HCT116 (cell line): Measurements from ENCODE around the gene LAD1.

Experiments used
- CTCF ChIP-seq, 3 experiments: fragments of 200-600 bp in 1 of 3; sonication (generic) in 1 of 3; IDR thresholded peaks in 2 of 3; conservative IDR thresholded peaks in 1 of 3; 2 replicates each; pipeline ENCODE4 v1.5.1; 2012 to 2017; ENCODE audit warnings: low read depth in 2 of 3, low read length in 2 of 3, antibody characterized with exemption in 1 of 3, borderline replicate concordance in 1 of 3, control low read depth in 1 of 3, mild to moderate bottlenecking in 1 of 3, mixed read lengths in 1 of 3, mixed run types in 1 of 3, moderate library complexity in 1 of 3; ENCODE audit not compliant: insufficient read depth in 1 of 3
- EGR1 ChIP-seq: IDR thresholded peaks from 2 replicates; pipeline ENCODE4 v1.6.1; 2012; ENCODE audit warnings: low read depth
- ELF1 ChIP-seq: IDR thresholded peaks from 2 replicates; pipeline ENCODE4 v1.6.1; 2012; ENCODE audit warnings: low read depth, borderline replicate concordance
- EZH2 ChIP-seq: fragments of 200-600 bp; sonication (generic); IDR thresholded peaks from 2 replicates; pipeline ENCODE4 v1.6.1; 2017; ENCODE audit warnings: antibody characterized with exemption, mixed run types
- JUND ChIP-seq: IDR thresholded peaks from 2 replicates; pipeline ENCODE4 v1.6.1; 2012
- POLR2A ChIP-seq: IDR thresholded peaks from 2 replicates; pipeline ENCODE4 v1.7.0; 2011; ENCODE audit warnings: borderline replicate concordance; ENCODE audit not compliant: insufficient read depth, insufficient read length; ENCODE audit errors: extremely low read depth
- POLR2AphosphoS5 ChIP-seq: IDR thresholded peaks from 2 replicates; pipeline ENCODE4 v1.6.1; 2011; ENCODE audit warnings: mild to moderate bottlenecking, low read depth, low read length, moderate library complexity
- RAD21 ChIP-seq: IDR thresholded peaks from 2 replicates; pipeline ENCODE4 v1.6.1; 2012; ENCODE audit warnings: low read depth, mild to moderate bottlenecking
- REST ChIP-seq: IDR thresholded peaks from 2 replicates; pipeline ENCODE4 v1.6.1; 2012; ENCODE audit warnings: low read depth
- SP1 ChIP-seq: IDR thresholded peaks from 2 replicates; pipeline ENCODE4 v1.6.1; 2012; ENCODE audit warnings: low read depth
- SRF ChIP-seq: IDR thresholded peaks from 2 replicates; pipeline ENCODE4 v1.6.1; 2012; ENCODE audit warnings: low read depth
- YY1 ChIP-seq: IDR thresholded peaks from 2 replicates; pipeline ENCODE4 v1.6.1; 2011; ENCODE audit warnings: low read length, low read depth, moderate library complexity, mild to moderate bottlenecking; ENCODE audit not compliant: insufficient replicate concordance; ENCODE audit errors: extremely low read depth
- ZBTB33 ChIP-seq: IDR thresholded peaks from 2 replicates; pipeline ENCODE4 v1.6.1; 2011; ENCODE audit warnings: mild to moderate bottlenecking, low read length, moderate library complexity; ENCODE audit not compliant: insufficient replicate concordance; ENCODE audit errors: extremely low read depth
- ZNF274 ChIP-seq: fragments of 200-500 bp; sonication (Bioruptor generic); IDR thresholded peaks from 2 replicates; pipeline ENCODE4 v1.6.1; 2014; ENCODE audit warnings: mild to moderate bottlenecking, low read depth, low read length, inconsistent platforms

- TF ChIP-seq CTCF (IDR thresholded peaks at IDR 0.05 in 2 of 3, conservative IDR thresholded peaks at IDR 0.05 in 1 of 3; ENCODE audit: borderline replicate concordance in 1 of 3, insufficient read depth in 1 of 3, low read depth in 2 of 3, low read length in 2 of 3) (no peak), POLR2A (no peak), EZH2 (no peak), ZBTB33 (no peak), REST (no peak), EGR1 (no peak), SP1 (no peak), POLR2AphosphoS5 (no peak), SRF (no peak), ZNF274 (no peak), YY1 (no peak), RAD21 (no peak), ELF1 (no peak), JUND (no peak)
Observed at GRCh38 chr1:201445310-201445709, 46.2 kb upstream of the LAD1 start.
